Stomach (tissue), 4 donors: ENCODE measurements around the gene DPM3.

ENCODE experiments used
- EP300 ChIP-seq: sonication (generic); formaldehyde crosslinking; IDR thresholded peaks from one replicate; pipeline ENCODE4 v1.6.1; 2017; ENCODE audit warnings: antibody characterized with exemption
- POLR2A ChIP-seq, 4 donors: fragments of 450-650 bp; IDR thresholded peaks; one replicate each; pipeline ENCODE4 v1.6.1; 2016; ENCODE audit warnings: antibody characterized with exemption in 4 of 4, control low read depth in 2 of 4, mild to moderate bottlenecking in 1 of 4, moderate library complexity in 1 of 4
- TF ChIP-seq, protein P1 (sequence below), 7 experiments: fragments of 450-650 bp in 4 of 7; fragments of 200-600 bp in 3 of 7; sonication (generic) in 3 of 7; IDR thresholded peaks; one replicate each; pipeline ENCODE4 v1.5.1; 2016 to 2019; ENCODE audit warnings: antibody characterized with exemption in 7 of 7, control low read depth in 2 of 7, mild to moderate bottlenecking in 1 of 7

DNA sequence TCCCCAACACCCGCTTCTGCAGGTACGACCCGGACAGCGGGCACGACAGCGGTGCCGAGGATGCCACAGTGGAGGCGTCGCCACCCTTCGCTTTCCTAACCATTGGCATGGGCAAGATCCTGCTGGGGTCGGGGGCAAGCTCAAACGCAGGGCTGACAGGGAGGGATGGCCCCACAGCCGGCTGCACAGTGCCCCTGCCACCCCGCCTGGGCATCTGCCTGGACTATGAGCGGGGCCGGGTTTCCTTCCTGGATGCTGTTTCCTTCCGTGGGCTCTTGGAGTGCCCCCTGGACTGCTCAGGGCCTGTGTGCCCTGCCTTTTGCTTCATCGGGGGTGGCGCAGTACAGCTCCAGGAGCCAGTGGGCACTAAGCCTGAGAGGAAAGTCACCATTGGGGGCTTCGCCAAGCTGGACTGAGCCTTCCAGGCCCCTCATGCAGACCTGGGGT lies 43.5 kb upstream of the DPM3 start:
- TF ChIP-seq, protein P1, sequence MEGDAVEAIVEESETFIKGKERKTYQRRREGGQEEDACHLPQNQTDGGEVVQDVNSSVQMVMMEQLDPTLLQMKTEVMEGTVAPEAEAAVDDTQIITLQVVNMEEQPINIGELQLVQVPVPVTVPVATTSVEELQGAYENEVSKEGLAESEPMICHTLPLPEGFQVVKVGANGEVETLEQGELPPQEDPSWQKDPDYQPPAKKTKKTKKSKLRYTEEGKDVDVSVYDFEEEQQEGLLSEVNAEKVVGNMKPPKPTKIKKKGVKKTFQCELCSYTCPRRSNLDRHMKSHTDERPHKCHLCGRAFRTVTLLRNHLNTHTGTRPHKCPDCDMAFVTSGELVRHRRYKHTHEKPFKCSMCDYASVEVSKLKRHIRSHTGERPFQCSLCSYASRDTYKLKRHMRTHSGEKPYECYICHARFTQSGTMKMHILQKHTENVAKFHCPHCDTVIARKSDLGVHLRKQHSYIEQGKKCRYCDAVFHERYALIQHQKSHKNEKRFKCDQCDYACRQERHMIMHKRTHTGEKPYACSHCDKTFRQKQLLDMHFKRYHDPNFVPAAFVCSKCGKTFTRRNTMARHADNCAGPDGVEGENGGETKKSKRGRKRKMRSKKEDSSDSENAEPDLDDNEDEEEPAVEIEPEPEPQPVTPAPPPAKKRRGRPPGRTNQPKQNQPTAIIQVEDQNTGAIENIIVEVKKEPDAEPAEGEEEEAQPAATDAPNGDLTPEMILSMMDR (IDR thresholded peaks at IDR 0.05) = no peak
- TF ChIP-seq POLR2A (IDR thresholded peaks at IDR 0.05) = no peak
- no peak for TF ChIP-seq EP300
